PC-9 (cell line): ENCODE results near the gene CAP2.
"Not testable (repeated sequence)": the region's sequence is repeated elsewhere in the genome, so short reads cannot be mapped to it uniquely, and the experiment has no call there.

Experiments
- CTCF ChIP-seq: fragments of 200-600 bp; sonication (generic); conservative IDR thresholded peaks from 2 replicates; pipeline ENCODE4 v1.6.1; 2017; ENCODE audit warnings: mixed run types, antibody characterized with exemption, mild to moderate bottlenecking, moderate library complexity
- EZH2 ChIP-seq: fragments of 200-600 bp; sonication (generic); IDR thresholded peaks from 2 replicates; pipeline ENCODE4 v1.8.0; 2017; ENCODE audit warnings: antibody characterized with exemption, low read depth

- TF ChIP-seq CTCF, EZH2: not testable (repeated sequence)
Measured at GRCh38 chr6:17581282-17581681, 187.9 kb downstream of the CAP2 start.
